ENCODE results near the gene STK40.

Gene STK40

DNA sequence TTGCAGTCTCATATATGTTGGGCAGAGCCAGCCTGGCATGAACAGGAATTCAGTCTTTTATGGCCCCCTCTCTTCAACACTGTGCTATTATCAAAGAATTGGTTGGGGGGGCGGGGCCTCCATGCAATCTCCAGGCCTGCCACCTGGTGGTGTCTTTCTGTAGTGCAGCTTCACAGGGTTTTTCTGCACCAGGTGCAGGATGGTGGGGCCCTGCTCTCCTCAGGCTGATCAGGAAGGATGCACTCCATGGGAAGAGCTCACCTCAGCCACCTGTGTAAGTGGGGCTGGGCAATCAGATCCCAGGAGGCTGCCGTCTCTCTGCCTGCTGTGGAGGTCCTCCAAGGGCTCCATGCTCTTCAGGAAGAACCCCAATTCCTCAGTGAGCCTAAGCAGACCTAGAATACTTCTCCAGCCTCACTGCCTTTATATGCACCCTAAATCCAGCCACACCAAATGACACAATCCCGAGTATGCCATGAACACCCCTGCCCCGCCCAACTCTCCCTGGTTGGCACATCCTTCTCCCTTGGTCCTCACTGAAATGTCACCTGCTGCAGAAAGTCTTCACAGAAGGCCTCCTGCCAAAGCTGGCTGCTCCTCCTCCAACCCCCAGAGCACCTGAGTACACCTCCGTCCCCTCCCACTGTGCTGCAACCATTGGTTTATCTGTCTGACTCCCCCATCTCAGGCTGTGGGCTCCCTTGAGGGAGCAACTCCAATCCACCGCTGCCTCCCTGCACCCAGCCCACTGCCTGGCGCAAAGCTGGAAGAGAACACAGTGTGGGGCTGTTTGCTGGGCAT lies 16.5 kb downstream of the STK40 start:
- peak; percentile 76 for DNase-seq (ENCODE audit: low read depth)

DNA sequence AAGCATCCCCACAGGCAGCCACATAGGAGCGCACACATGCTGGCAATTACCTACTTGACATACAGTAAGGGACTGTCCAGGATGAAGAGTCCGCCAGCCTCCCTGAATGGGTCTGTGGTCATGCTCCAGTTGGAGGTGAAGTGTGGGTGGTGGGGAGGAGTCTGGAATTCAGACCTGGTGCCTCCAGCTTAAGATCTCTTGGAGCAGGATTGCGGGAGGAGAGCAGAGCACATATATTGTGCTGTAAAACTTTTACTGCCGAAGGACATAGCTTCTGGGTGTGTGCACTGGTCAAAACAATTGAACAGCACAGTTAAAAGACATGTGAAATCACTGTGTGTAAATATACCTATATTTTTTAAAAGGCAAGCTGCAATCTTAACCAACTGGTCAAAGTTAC lies 17.9 kb downstream of the STK40 start:
- no peak for DNase-seq (ENCODE audit: low read depth)

DNA sequence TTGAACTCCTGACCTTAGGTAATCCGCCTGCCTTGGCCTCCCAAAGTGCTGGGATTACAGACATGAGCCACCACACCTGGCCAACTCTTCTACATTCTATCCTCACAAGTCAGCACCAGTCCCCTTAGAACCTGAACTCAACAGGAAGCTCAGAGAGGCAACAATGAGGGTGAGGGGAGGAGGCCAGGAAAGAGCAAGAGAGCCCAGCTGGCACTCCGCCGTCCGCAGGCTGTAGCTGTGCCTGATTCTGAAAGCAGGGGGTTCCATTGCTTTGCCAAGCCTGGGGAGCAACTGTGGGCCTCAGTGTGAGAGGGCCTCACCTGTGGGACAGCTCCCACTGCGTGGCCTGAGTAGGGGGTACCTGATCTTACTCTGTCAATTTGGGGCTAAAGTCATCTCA lies 18.7 kb downstream of the STK40 start:
- DNase-seq (ENCODE audit: low read depth), result no peak

DNA sequence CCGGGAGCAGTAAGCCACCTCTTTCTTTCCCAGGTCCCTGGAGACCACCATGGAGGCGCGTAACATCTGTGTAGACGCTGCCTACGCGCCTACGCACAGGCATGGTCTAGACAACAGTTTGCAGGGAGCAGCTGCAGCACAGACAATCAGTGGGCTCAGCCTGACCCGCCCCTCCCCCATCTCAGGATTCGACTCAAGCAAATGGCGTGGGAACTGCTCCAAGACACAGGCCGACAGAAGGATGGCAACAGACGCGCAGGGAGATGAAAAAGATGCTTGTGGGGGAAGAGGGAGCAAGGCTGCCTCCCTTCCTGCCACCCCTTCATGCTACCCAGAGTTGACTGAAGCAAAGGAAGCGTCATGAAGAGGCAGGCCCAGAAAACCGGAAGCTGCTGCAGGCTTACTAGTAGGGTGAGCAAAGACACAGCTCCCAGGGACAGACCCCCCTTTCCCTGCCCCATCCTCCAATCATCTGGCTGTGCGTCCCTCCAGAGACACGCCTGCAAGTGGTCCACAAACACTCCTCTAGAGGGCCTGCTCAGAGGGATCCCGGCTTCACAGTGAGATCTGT lies 19.5 kb downstream of the STK40 start:
- DNase-seq (ENCODE audit: low read depth), result no peak

DNA sequence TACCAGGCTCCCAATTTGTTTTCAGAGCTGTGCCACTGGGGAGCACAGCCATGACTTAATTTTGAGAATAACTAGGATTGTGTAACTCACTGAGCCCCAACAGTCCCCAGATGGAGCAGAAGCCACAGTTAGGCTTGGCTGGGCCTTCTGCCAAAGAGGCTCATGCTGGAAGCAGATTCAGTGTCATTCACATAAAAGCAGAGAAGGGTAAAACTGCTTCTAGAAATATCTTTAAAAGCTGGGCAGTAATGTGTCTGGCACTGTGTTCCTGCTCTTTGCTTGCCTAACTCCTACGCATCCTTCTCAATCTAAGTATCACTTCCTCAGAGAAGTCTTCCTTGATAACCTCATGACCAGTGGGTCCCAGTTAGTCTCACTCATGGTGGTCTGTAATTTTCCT lies 20.3 kb downstream of the STK40 start:
- no peak for DNase-seq (ENCODE audit: low read depth)

DNA sequence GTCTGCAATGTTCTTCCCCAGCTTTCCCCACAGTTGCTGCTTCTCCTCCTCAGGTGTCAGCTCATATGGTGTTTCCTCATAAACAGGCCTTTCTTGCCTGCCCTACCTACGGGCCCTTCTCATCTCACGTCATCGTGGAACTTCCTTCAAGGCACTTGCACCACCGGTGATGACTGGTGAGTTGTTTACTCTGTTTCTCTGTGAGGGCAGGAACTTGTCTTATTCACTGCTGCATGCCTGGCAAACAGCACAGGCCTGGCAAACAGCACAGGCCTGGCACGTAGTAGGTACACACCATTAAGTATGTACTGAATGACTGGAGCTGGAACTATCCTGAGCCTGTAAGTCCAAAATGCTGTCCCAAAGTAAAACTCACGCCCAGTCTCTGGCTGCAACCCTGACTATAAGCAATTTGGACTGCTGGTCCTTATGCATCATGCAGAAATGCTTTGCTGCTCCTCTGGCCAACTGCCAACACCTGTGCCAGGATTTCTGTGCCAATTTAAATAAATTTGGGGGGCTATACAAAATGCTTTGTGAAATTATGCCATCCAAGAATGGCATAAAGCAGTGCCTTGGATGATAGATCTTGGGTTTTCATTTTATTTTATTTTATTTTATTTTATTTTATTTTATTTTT lies 25.7 kb downstream of the STK40 start:
- no peak for DNase-seq (ENCODE audit: low read depth)

DNA sequence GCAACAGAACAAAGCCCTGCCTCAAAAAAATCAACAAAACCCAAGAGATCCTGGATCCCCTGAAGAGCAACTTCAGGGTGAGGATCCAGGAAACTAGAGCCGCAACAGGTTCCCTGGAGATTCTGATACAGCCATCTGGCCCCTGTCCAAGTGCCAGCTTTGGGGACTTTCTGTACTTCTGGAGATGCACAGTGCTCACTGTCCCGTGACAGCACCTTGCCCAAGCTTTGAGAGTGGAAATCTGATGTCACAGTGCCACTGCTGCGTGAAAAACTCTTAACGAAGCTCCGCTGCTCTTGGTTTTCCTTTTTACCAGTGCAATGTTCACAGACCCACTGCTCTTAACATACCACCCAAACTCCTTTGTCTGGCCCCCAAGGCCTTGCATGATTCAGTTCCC lies 26.3 kb downstream of the STK40 start:
- no peak for DNase-seq (ENCODE audit: low read depth)

DNA sequence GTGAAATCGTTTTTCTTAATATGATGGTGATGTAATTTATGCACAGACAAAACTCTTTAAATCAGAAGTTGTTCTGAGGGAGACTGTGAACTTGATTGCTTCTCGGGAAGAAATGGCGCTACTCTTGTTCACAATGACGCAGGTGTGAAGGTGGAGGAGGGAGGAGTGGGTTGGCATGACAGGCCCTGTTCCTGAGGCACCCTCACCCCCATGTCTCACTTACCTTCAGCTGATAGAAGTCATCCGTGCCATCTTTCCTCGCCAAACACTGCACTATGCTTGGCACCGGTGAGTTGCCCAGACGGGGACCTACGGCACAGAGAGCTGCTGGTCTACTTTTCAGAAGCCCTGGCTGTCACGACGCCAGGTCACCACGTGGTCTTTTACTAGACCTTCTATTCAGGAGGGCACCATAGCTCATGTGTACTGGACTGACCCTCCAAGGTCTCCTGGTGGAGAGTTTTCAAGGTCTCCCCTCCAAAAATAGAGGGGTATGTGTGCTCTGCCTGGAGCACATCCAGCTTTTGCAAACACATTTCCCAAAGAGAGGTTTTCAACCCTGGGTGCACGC lies 27.1 kb downstream of the STK40 start:
- DNase-seq (ENCODE audit: low read depth), result no peak

DNA sequence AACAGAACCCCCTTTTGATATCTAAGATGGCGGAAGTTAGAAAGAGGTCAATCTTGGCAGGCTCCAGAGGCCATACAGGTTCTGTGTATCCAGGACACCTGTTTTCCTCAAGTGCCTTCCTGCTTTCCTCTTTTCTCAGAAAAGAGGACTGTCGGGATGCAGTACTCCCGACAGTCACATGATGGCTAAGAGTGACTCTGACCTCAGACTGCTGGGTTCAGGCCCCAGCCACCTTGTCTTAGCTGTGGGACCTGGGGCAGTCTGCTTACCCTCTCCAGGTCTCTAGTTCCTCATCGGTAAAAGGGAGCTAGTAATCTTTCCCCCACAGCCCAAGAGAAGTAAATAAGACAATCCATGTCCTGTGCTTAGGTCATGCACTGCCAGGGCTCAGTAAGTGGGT lies 29.9 kb downstream of the STK40 start:
- no peak for DNase-seq (ENCODE audit: low read depth)

DNA sequence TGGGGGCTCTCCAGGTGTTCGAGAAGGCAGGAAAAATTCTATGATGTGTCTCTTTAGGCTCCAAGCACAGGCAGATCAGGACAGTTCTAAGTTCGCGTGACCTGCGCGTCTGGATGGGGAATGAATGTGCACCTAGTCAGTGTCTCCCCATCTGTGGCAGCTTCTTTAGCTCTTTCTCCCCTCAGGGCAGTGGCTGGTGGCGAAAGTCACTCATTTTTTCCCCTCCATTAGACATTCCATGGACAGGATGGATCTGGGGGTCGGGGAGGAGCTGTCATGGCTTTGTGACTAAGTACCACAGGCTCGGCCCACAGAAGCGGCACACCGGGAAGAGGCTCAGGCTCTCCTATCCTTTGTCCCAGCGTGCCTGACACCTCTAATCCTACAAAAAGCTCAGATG lies 31.2 kb downstream of the STK40 start:
- no peak for DNase-seq (ENCODE audit: low read depth)

DNA sequence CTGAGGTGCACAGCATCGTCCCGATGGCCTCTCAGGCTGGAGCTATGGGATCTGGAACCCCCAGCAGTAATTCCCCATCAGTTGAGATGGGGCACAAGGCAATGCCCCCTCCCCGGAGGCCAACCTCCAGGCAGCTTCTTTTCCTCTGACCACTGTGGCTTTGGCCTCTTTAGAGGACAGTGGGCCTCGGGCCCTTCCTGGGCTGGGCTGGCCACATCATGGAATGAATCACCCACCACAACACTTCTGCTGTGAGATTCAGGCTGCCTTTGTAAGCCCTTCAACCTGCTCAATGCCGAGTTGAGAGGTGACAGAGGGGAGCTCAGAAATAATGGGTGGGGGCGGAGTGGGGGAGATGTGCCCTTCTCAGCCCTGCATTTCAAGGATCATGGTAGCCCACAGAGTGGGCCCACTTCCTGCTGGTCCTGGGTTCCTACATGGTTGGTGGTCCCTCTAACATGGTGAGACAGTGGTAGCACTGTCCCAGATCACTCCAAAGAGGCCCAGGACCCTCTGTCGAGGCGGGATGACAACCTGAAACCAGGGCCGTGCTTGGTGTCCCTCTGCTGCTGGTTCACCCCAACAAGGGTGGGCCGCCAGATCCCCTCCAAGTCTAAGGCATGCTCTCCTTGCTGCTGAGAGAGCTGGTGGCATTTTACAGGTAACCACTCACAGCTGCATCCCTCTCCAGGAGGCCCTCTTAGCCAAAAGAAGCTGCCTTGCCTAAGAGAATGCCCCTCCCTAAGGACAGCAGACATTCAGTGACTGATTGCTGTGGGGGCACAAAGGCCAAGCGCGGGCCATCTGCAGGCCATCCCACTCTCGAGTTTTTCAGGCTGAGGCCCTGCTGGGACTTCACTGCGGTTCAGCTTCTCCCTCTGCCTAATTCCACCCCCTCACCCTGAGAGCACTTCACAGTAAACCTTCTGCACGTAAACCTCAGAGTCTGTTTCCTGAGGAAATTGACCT lies 32.5 kb downstream of the STK40 start:
- no peak for DNase-seq (ENCODE audit: low read depth)

DNA sequence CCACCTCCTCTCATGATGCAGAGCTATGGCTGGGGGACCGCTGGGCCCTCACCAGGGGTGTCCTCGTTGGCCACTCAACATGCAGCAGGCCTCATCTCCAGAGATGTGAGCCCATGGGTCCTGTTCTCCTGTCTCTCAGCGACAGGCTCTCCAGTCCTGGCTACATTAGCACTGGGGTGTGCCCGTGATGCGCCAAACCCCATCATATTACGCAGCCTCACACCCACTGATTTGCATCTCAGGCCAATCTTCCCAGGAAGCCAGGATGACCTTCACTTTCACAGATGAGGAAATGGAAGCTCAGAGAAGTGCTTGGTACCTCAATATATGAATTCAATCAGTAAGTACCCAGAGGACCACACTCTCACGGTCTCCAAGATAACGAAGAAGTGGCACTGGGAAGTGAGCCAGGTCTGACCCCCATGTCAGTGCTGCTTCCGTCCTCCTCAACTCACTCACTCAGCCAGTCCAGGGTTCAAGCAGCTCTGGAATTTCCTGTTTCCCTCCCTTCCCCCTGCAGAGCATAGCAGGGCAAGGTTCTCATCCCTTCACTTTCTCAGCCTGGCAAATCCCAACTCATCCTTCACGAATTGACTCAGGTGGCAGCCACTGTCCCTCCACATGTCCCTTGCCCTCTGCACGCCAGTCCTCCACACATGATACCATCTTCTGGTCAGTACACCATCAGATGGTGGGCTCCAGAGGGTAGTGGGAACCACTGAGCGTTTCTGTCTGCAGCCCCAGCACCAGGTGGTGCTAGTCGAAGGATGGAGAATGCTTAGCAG lies 33.4 kb downstream of the STK40 start:
- no peak for DNase-seq (ENCODE audit: low read depth)

DNA sequence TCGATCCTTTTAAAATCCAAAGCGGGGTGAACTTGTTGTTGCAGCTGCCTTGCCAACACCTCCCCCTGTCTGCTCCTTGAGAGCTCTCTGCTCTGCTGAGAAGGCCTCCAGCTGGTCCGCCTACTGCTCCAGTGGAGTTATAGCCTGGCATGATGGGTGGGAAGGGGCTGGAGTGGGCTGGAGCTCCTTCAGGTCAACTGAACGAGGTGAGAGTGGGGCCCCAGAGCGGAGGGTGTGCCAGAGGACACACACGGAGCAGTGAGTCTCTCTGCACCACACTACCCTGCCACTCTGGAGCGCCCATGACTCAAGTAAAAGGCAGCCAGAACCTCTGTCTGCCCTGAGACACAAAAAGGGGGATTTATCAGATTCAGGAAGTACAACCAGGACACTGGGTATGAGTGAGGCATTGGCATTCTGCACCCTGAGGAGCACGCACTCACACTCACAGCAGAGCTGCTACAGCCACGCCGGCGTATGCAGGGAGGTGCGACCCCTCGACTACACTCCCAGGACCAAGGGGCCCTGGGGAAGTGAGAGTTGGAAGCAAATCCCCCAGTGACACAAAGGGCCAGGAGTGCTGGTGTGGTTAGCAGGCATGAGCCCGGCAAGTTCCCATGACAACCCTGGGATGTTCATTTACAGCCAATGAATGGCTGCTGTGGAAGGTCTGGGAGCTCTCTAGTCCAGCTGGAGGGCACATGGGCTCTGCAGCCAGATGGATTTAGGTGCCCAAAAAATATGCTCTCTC lies 34.3 kb downstream of the STK40 start:
- DNase-seq (ENCODE audit: low read depth), result no peak

DNA sequence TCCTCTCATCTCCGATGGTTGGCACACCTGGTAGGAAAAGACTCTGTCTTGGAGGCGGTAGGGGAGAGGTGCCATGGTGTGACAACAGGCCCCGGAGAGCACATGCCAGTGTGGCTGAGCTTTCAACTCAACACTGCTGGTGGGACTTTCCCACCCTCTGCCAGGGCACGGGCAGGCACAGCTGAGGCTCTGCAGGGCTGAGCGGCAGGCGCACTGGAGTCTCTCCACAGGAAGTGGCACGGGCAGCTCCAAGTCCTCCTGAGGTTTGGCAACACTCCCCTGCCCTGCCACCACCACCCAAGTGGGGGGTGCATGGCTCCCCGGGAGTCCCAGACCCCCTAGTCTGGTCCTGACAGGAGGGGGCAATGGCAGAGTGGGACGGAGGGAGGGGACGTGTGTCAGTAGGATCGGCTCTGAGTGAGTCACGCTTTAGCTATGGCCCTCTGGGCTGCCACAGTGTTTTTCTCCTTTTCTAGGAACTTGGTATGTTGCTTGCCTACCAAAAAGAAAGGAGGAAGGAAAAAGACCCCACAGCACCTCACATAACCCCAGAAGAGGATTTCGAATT lies 35.0 kb downstream of the STK40 start:
- peak; percentile 29 for DNase-seq (ENCODE audit: low read depth)

DNA sequence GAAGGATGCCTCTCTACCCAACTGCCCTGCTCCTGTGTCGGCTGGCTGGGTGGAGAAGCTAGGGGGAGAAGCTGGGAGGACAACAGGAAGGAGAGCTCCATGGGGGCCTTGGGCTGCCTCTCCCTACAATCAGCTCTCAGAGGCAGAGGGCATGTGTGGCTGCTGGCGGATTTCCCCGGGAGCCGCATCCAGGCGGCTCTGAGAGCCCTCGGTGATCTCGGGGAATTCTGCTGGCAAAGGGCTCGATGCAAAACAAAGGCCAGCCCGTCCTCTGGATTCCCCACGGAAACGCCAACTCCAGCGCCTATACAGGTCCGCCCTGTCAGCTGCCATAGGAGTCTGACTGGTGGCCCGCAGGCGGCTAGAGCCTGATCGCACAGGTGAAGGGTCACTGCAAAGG lies 35.9 kb downstream of the STK40 start:
- DNase-seq (ENCODE audit: low read depth), result no peak

DNA sequence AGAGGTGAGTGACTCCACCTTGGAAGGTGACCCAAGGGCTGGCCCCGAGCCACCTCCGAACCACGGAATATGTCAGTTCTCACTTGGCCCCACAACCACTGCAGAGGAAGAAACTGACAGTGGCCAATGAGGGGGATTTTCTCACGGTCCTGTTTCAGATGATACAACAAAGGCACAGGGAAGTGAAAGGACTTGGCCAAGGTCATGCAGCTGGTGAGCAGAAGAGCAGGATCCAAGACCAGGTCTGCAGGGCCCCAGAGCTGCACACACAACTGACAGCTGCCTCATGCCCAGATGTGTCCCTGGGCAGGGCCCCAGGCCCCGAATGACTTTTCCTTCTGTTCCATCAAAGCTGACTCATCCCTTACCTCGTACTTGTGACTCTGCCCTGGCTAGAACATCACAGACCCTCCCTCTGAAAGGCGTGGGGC lies 36.5 kb downstream of the STK40 start:
- DNase-seq (ENCODE audit: low read depth), result no peak

DNA sequence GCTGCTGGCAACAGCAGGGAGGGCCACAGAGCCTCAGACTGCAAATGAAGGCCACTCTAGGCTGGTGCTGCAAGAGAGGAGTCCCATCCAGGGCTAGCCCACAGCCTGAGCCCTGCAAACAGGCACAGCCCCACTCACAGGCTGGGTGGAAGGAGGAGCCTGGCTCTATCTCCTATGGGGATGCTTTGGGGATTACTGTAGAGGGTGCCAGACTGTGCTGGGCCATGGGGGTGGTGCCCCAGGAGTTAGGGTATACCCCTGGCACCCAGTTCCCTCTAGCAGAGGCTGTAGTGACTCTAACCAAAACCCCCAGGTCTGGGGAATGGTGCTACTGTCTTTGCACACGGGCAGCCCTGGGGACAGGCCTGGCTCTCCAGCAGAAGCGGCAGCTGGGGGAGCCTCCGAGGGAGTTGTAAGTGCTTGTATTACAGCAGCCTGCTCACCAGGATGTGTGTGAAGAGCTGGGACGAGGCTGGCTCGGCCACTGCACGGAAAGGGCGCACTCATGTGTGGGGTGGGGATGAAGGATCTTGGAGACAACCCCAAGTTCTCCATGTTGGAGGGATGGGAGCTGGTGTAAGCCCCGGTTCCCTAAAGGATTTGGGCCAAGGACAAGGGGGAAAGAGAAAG lies 38.9 kb downstream of the STK40 start:
- DNase-seq (ENCODE audit: low read depth), result no peak

DNA sequence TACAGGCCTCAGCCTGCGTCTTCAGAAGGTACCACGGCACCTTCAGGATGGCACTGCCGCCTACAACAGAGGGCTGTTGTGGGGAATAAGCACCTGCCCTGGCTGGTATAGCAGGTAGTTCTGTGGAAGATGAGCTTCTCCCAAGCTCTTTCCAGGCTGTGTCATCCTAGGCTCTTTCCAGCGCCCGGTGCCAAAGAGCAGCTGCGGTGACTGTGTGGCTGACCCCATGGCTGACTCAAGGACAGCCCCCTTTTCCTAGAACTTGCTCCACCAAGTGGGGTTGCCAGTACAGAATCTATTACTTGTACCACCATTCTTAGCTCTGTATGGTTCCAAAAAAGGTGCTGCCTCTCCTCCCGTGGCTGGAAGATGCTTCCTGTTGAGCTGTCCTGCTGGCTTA lies 40.4 kb downstream of the STK40 start:
- no peak for DNase-seq (ENCODE audit: low read depth)

DNA sequence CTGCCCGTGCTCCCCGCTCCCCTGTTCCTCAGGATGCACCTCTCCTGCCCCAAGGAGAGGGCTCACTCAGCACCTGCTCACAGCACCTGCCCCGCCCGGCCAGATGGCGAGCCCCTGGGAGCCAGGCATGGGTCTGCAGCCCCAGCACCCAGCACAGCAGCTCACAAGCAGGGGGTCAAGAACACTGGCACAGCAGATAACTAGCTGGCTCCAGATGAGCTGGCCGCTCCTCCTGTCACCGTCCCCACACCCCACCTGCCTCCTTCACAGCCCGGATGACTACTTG lies 41.4 kb downstream of the STK40 start:
- no peak for DNase-seq (ENCODE audit: low read depth)

Measured in activated T-cell treated with anti-CD3 and anti-CD28 coated beads for 48 hours (primary cell).